ENCODE results near the gene TIAM1. TPM values are rescaled to one million over a fixed set of nuclear protein-coding genes. Genes with fewer than 3 reads are reported as not detected.

TIAM1 gene
- total and polyA plus RNA-seq, 9 donors = 3.6 to 26.7 (median 7.1) TPM

GRCh38 chr21:31279986-31280385 is 64.1 kb downstream of the TIAM1 start:
- TF ChIP-seq POLR2A (IDR thresholded peaks at IDR 0.05) = no peak
- no peak for TF ChIP-seq EP300 (IDR thresholded peaks at IDR 0.05)
- no peak for TF ChIP-seq CTCF (IDR thresholded peaks at IDR 0.05)
- Histone ChIP-seq H3K36me3 (no peaks in the 10 kb centered on the region), H3K4me1 (ENCODE audit: insufficient read depth) (peaks cover 3% of the 10 kb centered on the region), H3K27ac (no peak overlapping the region), H3K4me3 (no peak overlapping the region), H3K9me3 (no peaks in the 10 kb centered on the region), H3K27me3 (no peaks in the 10 kb centered on the region)
- WGBS, 3 donors = 84 to 88% (median 84%) methylated on average over 9 of the region's 9 CpGs
- intact Hi-C loops (cut with DNase I) = no loop called here
- DNase-seq = no peak

- WGBS, 3 donors = 95 to 96% (median 96%) methylated on average over 8 of the region's 8 CpGs
- TF ChIP-seq EP300 (IDR thresholded peaks at IDR 0.05) (no peak), POLR2A (IDR thresholded peaks at IDR 0.05) (no peak), CTCF (IDR thresholded peaks at IDR 0.05) (no peak)
- no peak for DNase-seq
- intact Hi-C loops (cut with DNase I) = no loop called here
- no peak overlapping the region for H3K27ac ChIP-seq
- no peaks in the 10 kb centered on the region for H3K9me3 ChIP-seq
- no peaks in the 10 kb centered on the region for H3K36me3 ChIP-seq
- H3K4me3 ChIP-seq = no peak overlapping the region
- peaks cover 3% of the 10 kb centered on the region for H3K4me1 ChIP-seq (ENCODE audit: insufficient read depth)
- H3K27me3 ChIP-seq = no peaks in the 10 kb centered on the region
Observed at GRCh38 chr21:31279214-31279613, 64.8 kb downstream of the TIAM1 start.

GRCh38 chr21:31278511-31279130 is 65.4 kb downstream of the TIAM1 start:
- WGBS, 3 donors = 87 to 91% (median 91%) methylated on average over 11 of the region's 11 CpGs
- H3K36me3 ChIP-seq = no peaks in the 10 kb centered on the region
- H3K27ac ChIP-seq = no peak overlapping the region
- no peak overlapping the region for H3K4me3 ChIP-seq
- TF ChIP-seq POLR2A (IDR thresholded peaks at IDR 0.05) (no peak), EP300 (IDR thresholded peaks at IDR 0.05) (no peak), CTCF (IDR thresholded peaks at IDR 0.05) (no peak)
- peaks cover 3% of the 10 kb centered on the region for H3K4me1 ChIP-seq (ENCODE audit: insufficient read depth)
- no peak for DNase-seq
- no peaks in the 10 kb centered on the region for H3K27me3 ChIP-seq
- intact Hi-C loops (cut with DNase I) = no loop called here
- no peaks in the 10 kb centered on the region for H3K9me3 ChIP-seq

- no peak overlapping the region for H3K4me3 ChIP-seq
- H3K9me3 ChIP-seq = no peaks in the 10 kb centered on the region
- H3K27me3 ChIP-seq = no peaks in the 10 kb centered on the region
- intact Hi-C loops (cut with DNase I) = no loop called here
- no peak for DNase-seq
- H3K36me3 ChIP-seq = no peaks in the 10 kb centered on the region
- TF ChIP-seq EP300 (IDR thresholded peaks at IDR 0.05) (no peak), POLR2A (IDR thresholded peaks at IDR 0.05) (no peak)
- WGBS, 3 donors = 89 to 92% (median 90%) methylated on average over 7 of the region's 7 CpGs
- H3K4me1 ChIP-seq (ENCODE audit: insufficient read depth) = no peaks in the 10 kb centered on the region
- H3K27ac ChIP-seq = no peak overlapping the region
Observed at GRCh38 chr21:31276663-31277062, 67.4 kb downstream of the TIAM1 start.

- no peaks in the 10 kb centered on the region for H3K4me1 ChIP-seq (ENCODE audit: insufficient read depth)
- WGBS, 3 donors = 77 to 82% (median 78%) methylated on average over 6 of the region's 6 CpGs
Observed at GRCh38 chr21:31275901-31276300, 68.2 kb downstream of the TIAM1 start.

More at GRCh38 chr21:31275901-31276300, 68.2 kb downstream of the TIAM1 start:
- Histone ChIP-seq H3K27ac (no peak overlapping the region), H3K27me3 (no peaks in the 10 kb centered on the region), H3K36me3 (no peaks in the 10 kb centered on the region), H3K9me3 (no peaks in the 10 kb centered on the region), H3K4me3 (no peak overlapping the region)
- intact Hi-C loops (cut with DNase I) = no loop called here
- TF ChIP-seq POLR2A (IDR thresholded peaks at IDR 0.05) = no peak
- TF ChIP-seq EP300 (IDR thresholded peaks at IDR 0.05) = no peak
- TF ChIP-seq CTCF (IDR thresholded peaks at IDR 0.05) = no peak
- DNase-seq = no peak
